K562 (cell line): ENCODE data around the gene CD82. TPM values are rescaled to one million over a fixed set of nuclear protein-coding genes. Genes with fewer than 3 reads are reported as not detected.

Experiments
- C11orf30 ChIP-seq: fragments of 450-650 bp; IDR thresholded peaks from 2 replicates; pipeline ENCODE4 v1.6.1; 2016; ENCODE audit warnings: low read depth, mild to moderate bottlenecking
- CC2D1A ChIP-seq: fragments of 450-650 bp; IDR thresholded peaks from 2 replicates; pipeline ENCODE4 v1.6.1; 2017; ENCODE audit warnings: mild to moderate bottlenecking
- CXXC5 ChIP-seq: fragments of 250-450 bp; sonication (Bioruptor Pico); IDR thresholded peaks from 2 replicates; pipeline ENCODE4 v1.8.0; 2022; ENCODE audit warnings: inconsistent platforms, mild to moderate bottlenecking, moderate library complexity
- ETS2 ChIP-seq: IDR thresholded peaks from 2 replicates; pipeline ENCODE4 v1.6.1; 2016; ENCODE audit warnings: borderline replicate concordance, missing genetic modification characterization, mild to moderate bottlenecking, moderate library complexity, missing compliant biosample characterization; ENCODE audit not compliant: poor library complexity, severe bottlenecking
- L3MBTL2 ChIP-seq: fragments of 450-650 bp; IDR thresholded peaks from 2 replicates; pipeline ENCODE4 v1.6.1; 2016; ENCODE audit warnings: mild to moderate bottlenecking, moderate library complexity
- LEF1 ChIP-seq: fragments of 450-650 bp; IDR thresholded peaks from 2 replicates; pipeline ENCODE4 v1.6.1; 2016; ENCODE audit warnings: mild to moderate bottlenecking
- PKNOX1 ChIP-seq: fragments of 450-650 bp; IDR thresholded peaks from 2 replicates; pipeline ENCODE4 v1.6.1; 2016
- SP2 ChIP-seq: IDR thresholded peaks from 2 replicates; pipeline ENCODE4 v1.6.1; 2011; ENCODE audit warnings: mild to moderate bottlenecking, low read depth, low read length, moderate library complexity; ENCODE audit not compliant: poor library complexity, severe bottlenecking; ENCODE audit errors: extremely low read depth
- SRF ChIP-seq, 2 experiments: fragments of 250-450, 450-650 bp in 1 of 2; sonication (Bioruptor Pico) in 1 of 2; sonication (generic) in 1 of 2; formaldehyde crosslinking; IDR thresholded peaks; 2 replicates each; pipeline versions ENCODE4 v1.5.0 to v1.5.1; 2020 to 2022; ENCODE audit warnings: mild to moderate bottlenecking in 1 of 2, missing genetic modification reagents in 1 of 2
- STAG1 ChIP-seq: sonication (generic); formaldehyde crosslinking; IDR thresholded peaks from 2 replicates; pipeline ENCODE4 v1.5.0; 2020; ENCODE audit warnings: missing genetic modification reagents, borderline replicate concordance
- STAT5B ChIP-seq: fragments of 250-450 bp; sonication (Bioruptor Pico); IDR thresholded peaks from 2 replicates; pipeline ENCODE4 v1.8.0; 2021; ENCODE audit warnings: mild to moderate bottlenecking, inconsistent platforms
- USF2 ChIP-seq: sonication (generic); formaldehyde crosslinking; IDR thresholded peaks from 2 replicates; pipeline ENCODE4 v1.5.0; 2020; ENCODE audit warnings: missing genetic modification reagents
- XRCC5 ChIP-seq: fragments of 200-400 bp; formaldehyde crosslinking; IDR thresholded peaks from 2 replicates; pipeline ENCODE4 v1.6.1; 2017; ENCODE audit warnings: low read depth, mild to moderate bottlenecking, low read length
- ZBTB40 ChIP-seq, 2 experiments: fragments of 450-650 bp in 1 of 2; sonication (generic) in 1 of 2; formaldehyde crosslinking in 1 of 2; IDR thresholded peaks; 2 replicates each; pipeline versions ENCODE4 v1.7.1 to v1.9.0; 2016 to 2022; ENCODE audit warnings: inconsistent platforms in 1 of 2, mild to moderate bottlenecking in 1 of 2, missing genetic modification reagents in 1 of 2
- ZNF124 ChIP-seq: sonication (generic); formaldehyde crosslinking; IDR thresholded peaks from 2 replicates; pipeline ENCODE4 v1.8.1; 2022; ENCODE audit warnings: missing genetic modification reagents
- ZNF263 ChIP-seq: sonication (generic); formaldehyde crosslinking; IDR thresholded peaks from 2 replicates; pipeline ENCODE4 v1.8.0; 2022; ENCODE audit warnings: mild to moderate bottlenecking, missing genetic modification reagents, borderline replicate concordance
- ZNF3 ChIP-seq: fragments of 250-450 bp; sonication (Bioruptor Pico); IDR thresholded peaks from 2 replicates; pipeline ENCODE4 v1.5.0; 2021; ENCODE audit warnings: mild to moderate bottlenecking, moderate library complexity
- ZNF695 ChIP-seq: fragments of 450-650 bp; formaldehyde crosslinking; IDR thresholded peaks from 2 replicates; pipeline ENCODE4 v1.4.0; 2020; ENCODE audit warnings: mild to moderate bottlenecking, moderate library complexity
- polyA plus RNA-seq, 8 experiments: library from polyadenylated mRNA; depleted of rRNA in 4 of 8; stranded (reverse) in 5 of 8; unstranded in 3 of 8; fragments of >200 nt; fragmentation: Nextera tagmentation in 2 of 8; fragmentation: Illumina TruSeq in 1 of 8; extraction: Ambion mirVana in 2 of 8; extraction: Trizol in 1 of 8; gene quantifications; 2 replicates each; pipeline versions ENCODE4 v1.2.1 to v1.2.3, GENCODE V29; 2011 to 2014; ENCODE audit warnings: inconsistent platforms in 1 of 8, missing spikeins in 1 of 8
- total RNA-seq, 7 experiments: library from RNA; depleted of rRNA in 6 of 7; stranded (reverse); fragments of >200 nt in 6 of 7; fragmentation: Illumina TruSeq in 2 of 7; extraction: Trizol in 2 of 7; gene quantifications; 2 replicates each; pipeline versions ENCODE4 v1.2.1 to v1.2.3, GENCODE V29; 2011 to 2021; ENCODE audit warnings: low replicate concordance in 1 of 7

CD82 gene
- total and polyA plus RNA-seq, 9 of the 15 experiments (the other 6 are each of a cell fraction or from before 2014, with no cell fraction given), result 0.27 to 9.4 (median 3.0) TPM

GRCh38 chr11:44621140-44621681, 55.7 kb downstream of the CD82 start (continued):
- TF ChIP-seq ZBTB40 (IDR thresholded peaks at IDR 0.05) (no peak), ZBTB40 (CRISPR knock-in tag; IDR thresholded peaks at IDR 0.05) (no peak), STAT5B (CRISPR knock-in tag) (no peak), ZNF263 (CRISPR knock-in tag) (peak; percentile 16; the same call in 1 of the 2 replicates), SRF (CRISPR knock-in tag; IDR thresholded peaks at IDR 0.05) (peak in 1 of 2 experiments; percentile 73; a peak in 1 of 4 replicates), LEF1 (no peak), ETS2 (tag) (no peak), CC2D1A (peak; percentile 85), ZNF124 (CRISPR knock-in tag) (no peak), SP2 (no peak), PKNOX1 (0 out of 2 replicates have a peak, but pooled peaks have one; percentile 10), XRCC5 (0 out of 2 replicates have a peak, but pooled peaks have one; percentile 56), ZNF3 (no peak), L3MBTL2 (peak; percentile 46; the same call in 1 of the 2 replicates), CXXC5 (peak; percentile 37; the same call in 1 of the 2 replicates), C11orf30 (no peak), ZNF695 (CRISPR knock-in tag) (no peak), STAG1 (CRISPR knock-in tag) (peak; percentile 99), USF2 (CRISPR knock-in tag) (peak; percentile 79)
